Lung microvascular endothelial cell (primary cell): ENCODE results near the gene ADRA2C. TPM values are rescaled to one million over a fixed set of nuclear protein-coding genes. Genes with fewer than 3 reads are reported as not detected.

ENCODE experiments used
- DNase-seq, 2 donors: peaks; one replicate each; pipeline versions ENCODE4 v3.0.0 to v3.0.0-alpha.2; 2010; ENCODE audit warnings: low read depth in 2 of 2
- total RNA-seq: library from RNA; depleted of rRNA; stranded (reverse); fragments of >200 nt; gene quantifications from 2 replicates; pipeline ENCODE4 v1.2.1, GENCODE V29; 2014

Gene ADRA2C
- total RNA-seq, 1 donor from 2014 or later, result under 0.01 TPM

DNA sequence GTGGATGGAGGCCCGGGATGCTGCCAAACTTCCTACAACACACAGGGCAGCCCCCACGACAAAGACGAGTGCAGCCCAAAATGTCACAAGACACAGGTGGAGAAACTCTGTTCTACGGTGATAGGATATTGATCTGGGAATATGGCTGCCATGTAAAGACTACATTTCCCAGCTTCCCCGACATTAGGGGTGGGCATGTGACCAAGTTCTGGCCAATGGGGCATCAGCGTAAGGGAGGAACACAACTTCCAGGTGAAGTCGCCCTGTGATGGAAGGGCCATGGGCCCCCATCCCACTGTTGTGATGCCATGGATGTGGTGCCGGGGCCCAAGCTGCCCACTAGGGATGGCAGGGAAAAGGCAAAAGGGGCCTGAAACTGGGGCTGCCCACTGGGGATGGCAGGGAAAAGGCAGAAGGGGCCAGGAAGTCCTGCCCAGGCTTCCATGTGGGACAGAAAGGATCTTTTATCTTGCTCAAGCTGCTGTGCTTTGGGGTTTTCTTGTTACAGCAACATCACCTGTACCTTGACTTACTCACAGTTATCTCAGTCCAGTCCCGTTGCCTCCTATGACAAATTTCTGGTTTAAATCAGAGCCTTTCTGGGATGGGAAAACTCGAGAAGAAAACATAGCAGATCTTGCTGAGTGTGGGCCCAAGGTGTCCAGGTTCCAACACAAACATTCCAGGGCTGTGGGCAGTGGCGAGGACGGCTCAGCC is 9.7 kb upstream of the ADRA2C start:
- DNase-seq, result no peak

DNA sequence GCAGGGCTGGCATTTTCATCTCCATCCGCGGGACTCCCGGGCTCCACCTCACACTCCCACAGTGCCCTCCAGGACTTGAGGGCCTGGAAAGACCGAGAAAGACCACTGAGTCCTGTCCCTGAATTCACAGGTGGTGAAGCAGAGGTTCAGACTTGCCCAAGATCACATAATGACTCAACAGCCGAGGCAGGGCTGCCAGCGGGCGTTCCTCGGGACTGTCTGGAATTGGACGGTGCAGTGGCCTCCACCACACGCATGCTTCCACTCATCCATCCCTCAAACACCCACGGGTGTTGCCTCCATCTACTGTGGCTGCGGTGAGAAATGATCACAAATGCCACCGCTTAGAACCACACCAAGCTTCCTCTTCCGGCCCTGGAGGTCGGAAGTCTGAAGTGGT is 6.9 kb upstream of the ADRA2C start:
- DNase-seq, result no peak

DNA sequence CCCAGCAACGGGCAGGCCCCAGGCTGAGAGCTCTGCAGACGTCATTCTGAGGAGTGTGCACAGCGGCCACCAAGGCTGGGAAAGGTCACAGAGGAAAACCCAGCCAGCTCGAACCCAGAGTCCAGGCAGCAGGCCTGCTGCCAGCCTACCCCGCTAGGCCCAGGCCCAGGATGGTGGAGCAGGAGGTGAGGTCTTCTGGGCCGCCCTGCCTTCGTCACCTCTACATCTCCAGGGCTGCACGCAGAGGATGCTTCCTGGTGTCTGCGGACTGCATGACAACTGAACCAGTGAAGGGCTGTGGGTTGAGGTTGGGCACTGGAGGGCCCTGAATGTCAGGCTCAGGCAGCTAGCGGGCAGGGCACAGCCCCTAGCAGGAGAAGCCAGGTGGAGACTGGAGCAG is 5.8 kb upstream of the ADRA2C start:
- no peak for DNase-seq

DNA sequence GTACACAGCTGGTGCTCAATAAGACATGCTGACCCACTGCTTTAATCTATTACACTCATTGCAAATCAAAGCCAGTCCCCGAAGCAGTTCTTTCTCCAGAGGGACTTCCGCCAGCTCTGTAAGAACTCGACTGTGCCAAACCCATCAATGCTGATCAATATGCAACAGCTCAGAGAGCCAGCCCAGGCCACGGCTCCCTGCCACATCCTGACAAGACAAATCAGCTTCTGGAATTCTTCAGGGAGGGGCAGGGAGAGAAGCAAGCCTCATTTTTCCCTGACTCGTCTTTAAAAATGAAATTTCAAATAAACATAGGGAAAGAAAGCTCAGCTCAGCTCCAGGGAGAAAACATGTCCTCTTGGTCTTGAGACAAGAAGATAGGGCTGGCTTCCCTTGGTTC is 5.3 kb upstream of the ADRA2C start:
- DNase-seq, result no peak

DNA sequence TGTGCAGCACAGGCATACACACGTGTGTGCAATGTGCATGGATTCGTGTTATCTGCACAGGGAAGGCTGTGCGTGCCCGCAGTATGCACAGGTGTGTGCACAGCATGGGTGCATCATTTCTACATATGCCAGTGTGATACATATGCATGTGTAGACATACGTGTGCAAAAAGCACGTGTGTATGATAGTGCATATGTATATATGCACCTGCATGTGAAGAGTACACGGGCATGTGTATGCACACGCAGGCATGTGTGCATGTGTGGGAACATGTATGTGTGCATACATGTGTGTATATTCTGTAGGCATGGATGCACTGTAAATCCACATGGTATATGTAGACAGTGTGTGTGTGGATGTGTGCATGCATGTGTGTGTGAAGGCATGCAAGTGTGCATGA is 3.9 kb upstream of the ADRA2C start:
- no peak for DNase-seq

DNA sequence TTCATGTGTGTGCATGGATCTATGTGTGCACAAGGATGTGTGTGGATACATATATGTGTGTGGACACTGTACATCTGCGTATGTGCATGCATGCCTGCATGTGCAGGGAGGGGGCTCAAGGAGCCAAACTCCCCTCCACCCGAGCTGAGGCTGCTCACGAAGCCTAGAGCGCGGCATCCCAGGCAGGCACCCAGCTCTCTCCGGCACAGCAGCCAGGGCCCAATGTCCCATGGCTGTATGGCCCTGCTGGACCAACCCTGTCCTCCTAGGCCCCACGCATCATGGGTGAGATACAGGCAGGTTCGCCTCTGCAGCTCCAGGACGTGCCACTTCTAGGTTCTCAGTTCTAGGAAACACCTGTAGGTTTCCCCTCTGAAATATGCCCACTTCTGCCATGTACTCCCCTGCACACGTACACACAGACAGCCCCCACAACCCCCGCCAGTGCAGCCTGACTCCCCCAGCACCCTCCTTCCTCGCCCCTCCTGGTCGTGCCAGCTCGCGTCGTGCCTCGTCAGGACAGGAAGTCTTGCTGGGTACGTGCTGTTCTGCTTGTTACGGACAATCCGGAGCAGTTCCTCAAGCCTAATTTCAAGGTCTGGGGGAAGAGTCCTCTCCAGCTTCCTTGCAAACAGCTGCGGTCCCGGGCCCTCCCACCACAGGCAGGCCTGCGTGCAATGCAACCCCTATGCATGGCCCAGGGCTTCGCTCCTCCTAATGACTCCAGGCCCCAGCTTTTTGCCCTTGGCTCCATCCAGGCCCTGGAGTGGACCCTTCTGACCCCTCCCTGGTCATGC is 3.2 kb upstream of the ADRA2C start:
- no peak for DNase-seq

DNA sequence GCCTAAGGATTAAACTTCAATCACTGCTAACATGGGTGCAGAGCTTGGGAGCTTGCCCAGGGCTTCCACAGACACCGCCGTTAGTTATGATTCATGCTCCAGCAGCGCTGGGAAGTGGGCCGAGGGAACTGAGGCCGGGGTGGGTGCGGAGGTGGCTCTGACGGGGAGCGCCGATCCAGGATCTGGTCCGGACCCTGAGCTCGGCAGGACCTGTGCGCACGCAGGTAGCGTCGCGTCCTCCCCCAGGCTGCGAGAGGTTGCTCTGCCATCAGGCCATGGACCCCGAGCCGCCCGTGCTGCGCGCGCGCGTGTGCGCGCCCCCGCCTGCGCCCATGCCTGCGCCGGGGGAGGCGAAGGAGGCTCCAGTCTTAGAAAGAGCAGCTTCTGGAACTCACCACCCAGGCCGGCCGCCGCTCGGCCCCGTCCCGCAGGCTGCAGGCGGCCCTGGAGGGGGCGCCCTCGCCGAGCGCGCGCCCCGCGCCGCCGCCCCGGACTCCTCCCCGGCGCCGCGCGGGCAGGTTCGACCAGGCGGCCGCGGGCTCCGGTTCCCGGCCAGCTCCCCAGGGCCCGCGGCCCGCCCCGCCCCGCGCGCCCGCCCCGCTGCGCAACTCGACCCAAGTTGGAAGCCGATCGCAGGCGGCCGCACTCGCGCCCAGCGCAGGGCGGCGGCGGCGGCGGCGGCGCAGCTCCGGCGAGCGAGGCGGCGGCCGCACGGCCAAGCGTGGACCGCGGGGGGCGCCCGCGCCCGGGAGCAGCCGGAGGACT is 732 bp upstream of the ADRA2C start:
- peak; percentile 29 to 54 for DNase-seq

DNA sequence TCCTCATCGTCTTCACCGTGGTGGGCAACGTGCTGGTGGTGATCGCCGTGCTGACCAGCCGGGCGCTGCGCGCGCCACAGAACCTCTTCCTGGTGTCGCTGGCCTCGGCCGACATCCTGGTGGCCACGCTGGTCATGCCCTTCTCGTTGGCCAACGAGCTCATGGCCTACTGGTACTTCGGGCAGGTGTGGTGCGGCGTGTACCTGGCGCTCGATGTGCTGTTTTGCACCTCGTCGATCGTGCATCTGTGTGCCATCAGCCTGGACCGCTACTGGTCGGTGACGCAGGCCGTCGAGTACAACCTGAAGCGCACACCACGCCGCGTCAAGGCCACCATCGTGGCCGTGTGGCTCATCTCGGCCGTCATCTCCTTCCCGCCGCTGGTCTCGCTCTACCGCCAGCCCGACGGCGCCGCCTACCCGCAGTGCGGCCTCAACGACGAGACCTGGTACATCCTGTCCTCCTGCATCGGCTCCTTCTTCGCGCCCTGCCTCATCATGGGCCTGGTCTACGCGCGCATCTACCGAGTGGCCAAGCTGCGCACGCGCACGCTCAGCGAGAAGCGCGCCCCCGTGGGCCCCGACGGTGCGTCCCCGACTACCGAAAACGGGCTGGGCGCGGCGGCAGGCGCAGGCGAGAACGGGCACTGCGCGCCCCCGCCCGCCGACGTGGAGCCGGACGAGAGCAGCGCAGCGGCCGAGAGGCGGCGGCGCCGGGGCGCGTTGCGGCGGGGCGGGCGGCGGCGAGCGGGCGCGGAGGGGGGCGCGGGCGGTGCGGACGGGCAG is 792 bp downstream of the ADRA2C start:
- DNase-seq, result peak in 1 of 2 donors; percentile 13

DNA sequence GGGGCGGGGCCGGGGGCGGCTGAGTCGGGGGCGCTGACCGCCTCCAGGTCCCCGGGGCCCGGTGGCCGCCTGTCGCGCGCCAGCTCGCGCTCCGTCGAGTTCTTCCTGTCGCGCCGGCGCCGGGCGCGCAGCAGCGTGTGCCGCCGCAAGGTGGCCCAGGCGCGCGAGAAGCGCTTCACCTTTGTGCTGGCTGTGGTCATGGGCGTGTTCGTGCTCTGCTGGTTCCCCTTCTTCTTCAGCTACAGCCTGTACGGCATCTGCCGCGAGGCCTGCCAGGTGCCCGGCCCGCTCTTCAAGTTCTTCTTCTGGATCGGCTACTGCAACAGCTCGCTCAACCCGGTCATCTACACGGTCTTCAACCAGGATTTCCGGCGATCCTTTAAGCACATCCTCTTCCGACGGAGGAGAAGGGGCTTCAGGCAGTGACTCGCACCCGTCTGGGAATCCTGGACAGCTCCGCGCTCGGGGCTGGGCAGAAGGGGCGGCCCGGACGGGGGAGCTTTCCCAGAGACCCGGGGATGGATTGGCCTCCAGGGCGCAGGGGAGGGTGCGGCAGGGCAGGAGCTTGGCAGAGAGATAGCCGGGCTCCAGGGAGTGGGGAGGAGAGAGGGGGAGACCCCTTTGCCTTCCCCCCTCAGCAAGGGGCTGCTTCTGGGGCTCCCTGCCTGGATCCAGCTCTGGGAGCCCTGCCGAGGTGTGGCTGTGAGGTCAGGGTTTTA is 1.5 kb downstream of the ADRA2C start:
- peak; percentile 12 to 56 for DNase-seq

DNA sequence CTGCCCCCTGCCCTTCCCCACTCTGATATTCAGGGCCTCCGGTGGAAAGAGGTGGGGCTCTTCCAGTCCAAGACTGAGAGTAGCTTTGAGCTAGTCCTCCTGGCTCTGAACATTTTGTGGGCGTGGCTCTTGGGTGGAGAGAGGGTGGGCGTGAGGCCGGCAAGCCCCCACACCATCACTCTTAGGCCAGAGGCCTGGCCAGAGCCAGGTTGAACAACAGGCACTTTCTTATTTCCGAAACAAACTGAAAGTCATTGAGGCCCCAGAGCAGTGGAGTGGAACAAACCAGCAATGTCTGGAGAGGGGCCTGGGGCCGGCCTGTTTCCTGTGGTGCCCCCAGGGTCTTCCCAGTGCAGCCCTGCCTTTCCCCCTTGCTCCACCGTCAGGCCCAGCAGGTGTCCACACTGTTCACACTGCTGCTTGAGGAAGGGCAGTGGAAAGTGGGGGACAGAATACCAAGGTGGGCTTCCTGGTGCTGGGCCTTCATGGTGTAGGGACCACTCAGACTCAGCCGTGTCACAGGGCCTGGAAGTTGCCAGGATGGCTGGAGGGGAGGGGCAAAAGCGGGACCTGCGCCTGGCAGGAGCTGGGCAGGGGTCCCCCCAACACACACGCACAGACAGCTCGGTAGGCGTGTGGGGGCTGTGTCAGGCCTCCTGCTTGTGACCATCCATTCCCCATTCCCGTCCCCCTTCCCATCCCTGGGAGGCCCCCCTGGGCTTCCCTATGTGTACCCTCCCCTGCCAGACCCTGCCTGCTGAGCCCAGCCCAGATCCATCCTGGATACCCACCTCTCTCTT is 2.9 kb downstream of the ADRA2C start:
- DNase-seq, result no peak

DNA sequence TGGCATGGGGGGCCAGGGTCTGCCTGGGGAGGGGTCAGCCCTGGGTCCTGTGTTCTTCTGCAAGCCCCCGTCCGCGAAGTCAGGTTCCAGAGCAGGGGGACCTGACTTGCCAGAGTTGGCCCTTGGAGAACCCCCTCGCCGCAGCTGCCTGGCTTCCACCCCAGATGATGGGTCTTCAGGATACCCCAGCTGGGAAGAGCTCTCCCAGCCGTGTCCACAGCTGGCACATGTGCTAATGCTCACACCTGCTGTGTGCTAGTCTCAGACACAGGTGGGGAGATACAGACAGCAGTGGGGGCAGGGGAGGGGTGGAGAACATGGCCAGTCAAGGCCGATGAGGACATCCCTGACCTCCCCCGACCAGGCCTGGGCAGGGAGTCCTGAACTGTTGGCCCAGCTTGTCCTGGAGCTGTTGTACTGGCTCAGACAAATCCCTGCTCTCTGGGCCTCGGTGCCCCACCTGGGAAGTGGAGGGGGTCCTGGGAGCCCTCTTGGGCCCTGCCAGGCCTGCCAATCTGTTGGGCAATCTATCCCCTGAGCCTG is 3.5 kb downstream of the ADRA2C start:
- DNase-seq, result no peak

DNA sequence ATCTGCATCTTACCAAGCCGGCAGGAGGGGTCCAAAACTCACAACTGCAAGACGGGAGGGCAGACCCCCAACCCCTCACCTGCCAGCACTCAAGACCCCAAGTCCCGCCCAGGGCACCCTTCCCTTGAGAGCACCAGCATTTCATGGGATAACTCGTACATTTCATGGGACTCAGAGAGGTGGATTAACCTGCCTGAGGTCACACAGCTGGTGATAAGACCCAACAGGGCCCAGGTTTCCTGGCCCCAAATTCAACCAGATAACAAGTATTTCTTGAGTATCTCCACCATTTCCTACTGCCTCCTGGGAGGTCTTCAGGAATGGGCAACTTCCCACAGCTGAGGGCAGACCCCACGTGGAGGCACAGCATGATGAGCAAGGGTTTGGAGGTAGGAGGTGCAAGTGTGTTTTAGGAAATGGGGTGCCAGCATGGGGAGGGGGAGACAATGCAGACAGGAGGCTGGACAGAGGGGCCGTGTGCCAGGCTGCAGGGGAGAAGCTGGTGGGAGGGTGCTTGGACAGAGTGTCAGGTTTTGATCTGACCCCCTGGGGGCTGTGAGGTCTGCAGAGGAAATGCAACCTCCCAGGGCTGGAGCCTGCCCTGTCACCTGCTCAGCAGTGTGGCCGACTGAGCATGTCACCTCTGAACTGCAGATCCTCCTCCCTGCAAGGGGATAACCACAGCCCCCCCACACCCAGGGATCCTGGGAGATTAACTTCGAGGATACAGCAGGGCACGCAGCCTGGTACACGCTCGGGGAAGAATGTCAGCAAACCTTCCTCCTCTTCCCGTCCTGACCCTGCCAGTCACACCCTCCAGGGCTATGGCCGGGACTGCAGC is 4.4 kb downstream of the ADRA2C start:
- no peak for DNase-seq

DNA sequence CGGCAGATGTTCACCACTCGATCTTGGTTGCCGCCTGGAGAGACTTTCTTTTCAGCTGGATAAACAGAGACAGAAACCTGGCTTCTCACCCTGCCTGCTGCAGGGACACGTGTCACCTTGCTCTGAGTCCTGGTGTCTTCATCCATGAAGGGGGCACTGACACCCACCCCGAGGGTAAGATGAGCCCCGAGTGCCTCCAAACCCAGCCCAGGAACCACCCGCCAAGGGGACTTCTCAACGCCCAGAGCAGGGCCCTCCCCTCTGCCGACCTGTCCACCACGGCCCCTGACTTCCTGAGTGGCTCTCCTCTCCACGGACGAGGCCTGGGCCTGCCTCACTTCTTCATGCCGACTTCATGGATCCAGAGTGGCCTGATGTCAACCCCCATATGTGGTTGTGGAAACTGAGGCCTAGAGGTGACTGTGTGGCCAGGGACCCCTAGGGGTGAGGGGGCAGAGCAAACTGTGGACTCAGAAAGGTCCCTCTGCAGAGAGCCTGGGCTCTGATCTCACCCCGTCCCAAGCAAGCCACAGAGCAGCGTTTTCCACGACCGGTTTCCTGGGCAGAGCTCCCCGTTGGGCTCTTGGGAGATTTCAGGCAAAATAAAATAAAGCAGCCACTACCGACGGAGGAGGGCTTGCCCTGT is 5.1 kb downstream of the ADRA2C start:
- no peak for DNase-seq

DNA sequence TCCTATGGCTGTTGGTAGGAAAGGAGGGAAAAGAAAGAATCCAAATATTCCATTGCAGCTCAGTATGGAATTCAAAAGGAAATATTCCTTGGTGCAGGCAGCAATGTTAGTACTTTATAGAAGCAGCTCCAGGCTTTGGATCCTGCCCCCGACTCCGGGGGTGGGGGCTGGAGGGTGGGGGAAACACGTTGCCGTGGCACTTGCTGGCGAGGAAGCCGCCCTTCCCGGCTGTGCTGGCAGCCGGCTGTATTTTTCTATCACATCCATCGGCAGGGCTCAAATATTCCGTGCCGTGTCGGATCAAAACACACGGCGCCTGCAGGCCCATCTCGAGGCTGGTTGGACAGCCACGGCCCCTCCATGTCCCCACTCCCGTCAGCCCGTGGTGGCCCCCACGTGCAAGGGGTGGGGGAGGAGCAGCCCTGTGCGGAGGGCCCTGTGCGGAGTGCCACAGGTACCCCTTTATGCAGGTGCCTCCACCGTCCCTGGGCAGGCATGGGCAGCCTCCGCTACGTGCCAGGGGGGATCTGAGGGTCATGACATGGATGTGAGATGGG is 5.8 kb downstream of the ADRA2C start:
- DNase-seq, result peak in 1 of 2 donors; percentile 28

DNA sequence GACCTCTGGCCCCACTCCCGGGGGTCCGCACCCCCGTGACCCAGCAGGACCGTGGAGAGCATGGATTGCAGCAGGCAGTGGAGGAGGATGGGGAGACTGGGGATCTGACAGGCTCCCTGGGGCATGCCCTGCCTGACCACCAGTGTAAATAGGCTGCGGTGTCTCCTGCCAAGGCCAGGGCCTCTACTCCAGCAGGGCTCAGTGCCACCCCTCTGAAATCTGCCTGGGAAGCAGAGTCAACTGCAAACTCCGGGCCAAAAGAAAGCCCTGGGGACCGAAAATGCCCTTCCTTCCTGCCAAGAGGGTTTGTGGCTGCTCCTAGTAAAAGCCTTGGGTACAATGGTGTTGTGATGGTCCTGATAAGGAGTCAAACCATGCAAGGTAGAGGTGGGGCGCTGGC is 6.4 kb downstream of the ADRA2C start:
- DNase-seq, result no peak

DNA sequence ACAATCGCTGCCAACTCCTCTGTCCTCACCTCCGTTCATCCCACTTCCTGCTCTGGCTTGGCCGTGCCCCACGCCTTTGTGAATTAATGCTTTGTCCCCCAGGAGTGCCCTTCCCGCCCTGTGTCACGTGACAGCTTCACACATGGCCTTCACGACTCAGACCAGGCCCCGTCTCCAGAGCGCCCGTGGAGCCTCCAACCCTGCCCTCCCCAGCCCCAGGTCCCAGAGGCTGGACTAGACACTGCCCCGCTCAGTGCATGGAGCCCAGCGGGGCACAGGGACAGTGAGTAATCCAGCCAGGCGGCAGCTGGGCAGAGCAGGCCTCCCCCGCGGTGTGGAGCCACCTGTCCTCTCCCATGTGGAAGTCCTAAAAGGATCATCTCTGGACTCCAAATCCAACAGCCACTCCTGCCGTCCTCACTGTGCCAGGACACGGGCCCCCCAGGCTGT is 7.4 kb downstream of the ADRA2C start:
- DNase-seq, result peak in 1 of 2 donors; percentile 23

DNA sequence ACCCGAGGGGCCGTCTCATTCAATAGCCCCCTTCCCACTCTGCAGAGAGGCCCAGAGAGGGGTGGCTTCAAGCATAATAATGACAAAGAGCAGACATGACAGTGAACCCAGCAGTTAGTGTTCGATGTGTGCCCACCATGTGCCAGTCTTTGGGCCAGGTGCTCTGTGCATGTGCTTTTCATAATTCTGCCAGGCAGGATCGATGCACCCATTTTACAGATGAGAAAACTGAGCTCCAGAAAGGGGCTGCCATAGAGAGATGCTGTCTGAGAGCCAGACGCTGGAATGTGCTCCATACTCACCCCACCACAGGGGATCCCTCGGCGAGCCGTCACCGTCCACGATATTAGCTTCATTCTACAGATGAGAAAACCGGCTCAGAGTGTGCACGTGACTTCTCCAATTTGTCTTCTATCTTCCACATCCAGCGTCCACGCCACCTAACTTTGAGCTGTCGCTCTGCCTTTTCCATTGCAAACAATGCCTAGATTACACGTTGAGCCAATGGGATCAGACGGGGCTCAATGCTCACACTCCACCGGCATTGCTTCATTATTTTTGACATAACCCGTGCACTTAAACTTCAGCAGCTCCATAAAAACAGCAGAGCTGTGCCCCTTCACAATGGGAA is 8.2 kb downstream of the ADRA2C start:
- no peak for DNase-seq
